ENCODE measurements around the gene GPR156.

- TF ChIP-seq CTCF (IDR thresholded peaks at IDR 0.05 in 4 of 5, conservative IDR thresholded peaks at IDR 0.05 in 1 of 5) (peak in 1 of 5 experiments; percentile 29), POLR2A (IDR thresholded peaks at IDR 0.05) (no peak)
Observed at GRCh38 chr3:120182613-120183511, 102.2 kb downstream of the GPR156 start.

Measured in gastrocnemius medialis (tissue), 4 donors.